HCT116 (cell line): ENCODE results near the gene POU2AF2. TPM values are rescaled to one million over a fixed set of nuclear protein-coding genes. Genes with fewer than 3 reads are reported as not detected.
"Not testable (repeated sequence)": the region's sequence is repeated elsewhere in the genome, so short reads cannot be mapped to it uniquely, and the experiment has no call there.

Experiments used
- ATAC-seq: fragments of 200-7000 bp; cut with Tn5 transposase; 2 replicates; pipeline ENCODE4 v1.9.1; 2020; ENCODE audit warnings: mild to moderate bottlenecking, moderate library complexity
- BruUV-seq: library from RNA; stranded (reverse); fragments of 400-500 nt; replicated peaks from 2 replicates; lab custom pipeline; 2021; lab: Mats Ljungman, UMichigan
- CTCF ChIA-PET: fragments of 300-600 bp; sonication (Branson Sonifier 250); formaldehyde crosslinking; loops from one replicate; lab custom pipeline; 2021; ENCODE audit warnings: antibody characterized with exemption; lab: Charles Lee
- POLR2A ChIA-PET: fragments of 300-600, 350-600 bp; sonication (Branson Sonifier 250); formaldehyde crosslinking; loops from one replicate; lab custom pipeline; 2021; ENCODE audit warnings: antibody characterized with exemption; lab: Charles Lee
- RAD21 ChIA-PET, 2 experiments: fragments of 300-600 bp; sonication (Branson Sonifier 250); formaldehyde crosslinking; loops; one replicate each; lab custom pipeline; 2023; ENCODE audit warnings: low total read pairs in 2 of 2; ENCODE audit not compliant: uncharacterized antibody in 2 of 2, unreplicated experiment in 2 of 2, low non-redundant PET in 1 of 2; lab: Charles Lee
- DNase-seq: peaks from one replicate; pipeline ENCODE4 v3.0.0-alpha.2; 2010; ENCODE audit warnings: low read depth, low spot score
- H2AFZ ChIP-seq: fragments of 200-600 bp; shearing (Covaris generic), sonication (generic); 2 replicates; pipeline ENCODE4 v1.6.1; 2017; ENCODE audit warnings: low read depth, mixed run types, mixed read lengths, antibody characterized with exemption, low read length; ENCODE audit not compliant: poor library complexity, severe bottlenecking
- H3K27ac ChIP-seq: 2 replicates; pipeline ENCODE4 v1.5.1; 2012; ENCODE audit warnings: low read depth, low read length
- H3K27me3 ChIP-seq: fragments of 200-600 bp; sonication (generic); 2 replicates; pipeline ENCODE4 v1.6.1; 2016; ENCODE audit warnings: mixed run types, low read length, mixed read lengths; ENCODE audit not compliant: insufficient read depth
- H3K36me3 ChIP-seq, 2 experiments: fragments of 200-500 bp in 1 of 2; fragments of 200-600 bp in 1 of 2; sonication (Bioruptor generic) in 1 of 2; sonication (generic) in 1 of 2; 2 replicates each; pipeline versions ENCODE4 v1.5.1 to v1.6.1; 2014 to 2016; ENCODE audit warnings: low read length in 2 of 2, inconsistent platforms in 1 of 2, mixed read lengths in 1 of 2, mixed run types in 1 of 2; ENCODE audit not compliant: insufficient read depth in 2 of 2, control insufficient read depth in 1 of 2
- H3K4me1 ChIP-seq, 2 experiments: fragments of 200-600 bp in 1 of 2; sonication (generic) in 1 of 2; 2 replicates each; pipeline versions ENCODE4 v1.5.1 to v1.6.1; 2012 to 2017; ENCODE audit warnings: low read length in 2 of 2, inconsistent platforms in 1 of 2, mild to moderate bottlenecking in 1 of 2, mixed read lengths in 1 of 2, mixed run types in 1 of 2, moderate library complexity in 1 of 2; ENCODE audit not compliant: insufficient read depth in 2 of 2, control insufficient read depth in 1 of 2
- H3K4me2 ChIP-seq: fragments of 200-600 bp; sonication (generic); 2 replicates; pipeline ENCODE4 v1.6.1; 2017; ENCODE audit warnings: mixed run types, low read length, mixed read lengths
- H3K4me3 ChIP-seq, 2 experiments: fragments of 200-600 bp in 1 of 2; sonication (generic) in 1 of 2; replicated peaks in 1 of 2; 2 replicates each; pipeline ENCODE4 v1.5.1; 2011 to 2016; ENCODE audit warnings: low read length in 2 of 2, control low read depth in 1 of 2, low read depth in 1 of 2, mild to moderate bottlenecking in 1 of 2, mixed read lengths in 1 of 2, mixed run types in 1 of 2
- H3K79me2 ChIP-seq: fragments of 200-600 bp; sonication (generic); 2 replicates; pipeline ENCODE4 v1.6.1; 2017; ENCODE audit warnings: mild to moderate bottlenecking, mixed run types, low read length, moderate library complexity, mixed read lengths; ENCODE audit not compliant: insufficient read depth
- H3K9ac ChIP-seq: fragments of 200-600 bp; sonication (generic); 2 replicates; pipeline ENCODE4 v1.6.1; 2016; ENCODE audit warnings: low read length, mixed read lengths
- H3K9me2 ChIP-seq: fragments of 200-600 bp; sonication (generic), shearing (Covaris generic); 2 replicates; pipeline ENCODE4 v1.6.1; 2017; ENCODE audit warnings: mixed run types, mild to moderate bottlenecking, moderate library complexity; ENCODE audit not compliant: insufficient read depth
- H3K9me3 ChIP-seq, 2 experiments: fragments of 200-500 bp in 1 of 2; fragments of 200-600 bp in 1 of 2; sonication (Bioruptor generic) in 1 of 2; sonication (generic) in 1 of 2; 2 replicates each; pipeline ENCODE4 v1.6.1; 2014 to 2017; ENCODE audit warnings: low read length in 2 of 2, mixed read lengths in 2 of 2, inconsistent platforms in 1 of 2, low read depth in 1 of 2, mild to moderate bottlenecking in 1 of 2, mixed run types in 1 of 2, moderate library complexity in 1 of 2; ENCODE audit not compliant: control insufficient read depth in 1 of 2, insufficient read depth in 1 of 2
- H4K20me1 ChIP-seq: fragments of 200-600 bp; sonication (generic), shearing (Covaris generic); 2 replicates; pipeline ENCODE4 v1.6.1; 2017; ENCODE audit warnings: mixed run types, mild to moderate bottlenecking, moderate library complexity; ENCODE audit not compliant: insufficient read depth
- ATF3 ChIP-seq: IDR thresholded peaks from 2 replicates; pipeline ENCODE4 v1.6.1; 2012
- CEBPB ChIP-seq: IDR thresholded peaks from 2 replicates; pipeline ENCODE4 v1.6.1; 2012; ENCODE audit warnings: low read depth
- CTCF ChIP-seq, 3 experiments: fragments of 200-600 bp in 1 of 3; sonication (generic) in 1 of 3; IDR thresholded peaks in 2 of 3; conservative IDR thresholded peaks in 1 of 3; 2 replicates each; pipeline ENCODE4 v1.5.1; 2012 to 2017; ENCODE audit warnings: low read depth in 2 of 3, low read length in 2 of 3, antibody characterized with exemption in 1 of 3, borderline replicate concordance in 1 of 3, control low read depth in 1 of 3, mild to moderate bottlenecking in 1 of 3, mixed read lengths in 1 of 3, mixed run types in 1 of 3, moderate library complexity in 1 of 3; ENCODE audit not compliant: insufficient read depth in 1 of 3
- EZH2 ChIP-seq: fragments of 200-600 bp; sonication (generic); IDR thresholded peaks from 2 replicates; pipeline ENCODE4 v1.6.1; 2017; ENCODE audit warnings: antibody characterized with exemption, mixed run types
- EZH2phosphoT487 ChIP-seq: fragments of 200-600 bp; IDR thresholded peaks from 2 replicates; pipeline ENCODE4 v1.6.1; 2018; ENCODE audit warnings: antibody characterized with exemption, borderline replicate concordance
- FOSL1 ChIP-seq: IDR thresholded peaks from 2 replicates; pipeline ENCODE4 v1.6.1; 2012; ENCODE audit warnings: low read depth
- JUND ChIP-seq: IDR thresholded peaks from 2 replicates; pipeline ENCODE4 v1.6.1; 2012
- MAX ChIP-seq: IDR thresholded peaks from 2 replicates; pipeline ENCODE4 v1.6.1; 2012
- POLR2A ChIP-seq: IDR thresholded peaks from 2 replicates; pipeline ENCODE4 v1.7.0; 2011; ENCODE audit warnings: borderline replicate concordance; ENCODE audit not compliant: insufficient read depth, insufficient read length; ENCODE audit errors: extremely low read depth
- POLR2AphosphoS5 ChIP-seq: IDR thresholded peaks from 2 replicates; pipeline ENCODE4 v1.6.1; 2011; ENCODE audit warnings: mild to moderate bottlenecking, low read depth, low read length, moderate library complexity
- RAD21 ChIP-seq: IDR thresholded peaks from 2 replicates; pipeline ENCODE4 v1.6.1; 2012; ENCODE audit warnings: low read depth, mild to moderate bottlenecking
- SP1 ChIP-seq: IDR thresholded peaks from 2 replicates; pipeline ENCODE4 v1.6.1; 2012; ENCODE audit warnings: low read depth
- SRF ChIP-seq: IDR thresholded peaks from 2 replicates; pipeline ENCODE4 v1.6.1; 2012; ENCODE audit warnings: low read depth
- ZBTB33 ChIP-seq: IDR thresholded peaks from 2 replicates; pipeline ENCODE4 v1.6.1; 2011; ENCODE audit warnings: mild to moderate bottlenecking, low read length, moderate library complexity; ENCODE audit not compliant: insufficient replicate concordance; ENCODE audit errors: extremely low read depth
- ZFX ChIP-seq: fragments of 450-650 bp; IDR thresholded peaks from 2 replicates; pipeline ENCODE4 v1.6.1; 2017
- ZNF274 ChIP-seq: fragments of 200-500 bp; sonication (Bioruptor generic); IDR thresholded peaks from 2 replicates; pipeline ENCODE4 v1.6.1; 2014; ENCODE audit warnings: mild to moderate bottlenecking, low read depth, low read length, inconsistent platforms
- intact Hi-C: fragments of 100-400 bp; cut with micrococcal nuclease; formaldehyde crosslinking; loops from 2 replicates; pipeline ENCODE4 v1.10.0; 2022
- total RNA-seq: library from RNA; stranded (reverse); gene quantifications from one replicate; pipeline ENCODE4 v1.2.1, GENCODE V29; 2021; ENCODE audit not compliant: unreplicated experiment

Gene POU2AF2
- total RNA-seq, 1 experiment from 2014 or later, result not detected

- intact Hi-C loops, H3K4me1 ChIP-seq, H3K27ac ChIP-seq, H3K79me2 ChIP-seq, H3K9me2 ChIP-seq, H3K4me3 ChIP-seq, H3K9ac ChIP-seq, H4K20me1 ChIP-seq, POLR2A ChIA-PET, H3K4me2 ChIP-seq, H2AFZ ChIP-seq, ATAC-seq, H3K27me3 ChIP-seq, BruUV-seq, RAD21 ChIA-PET, H3K9me3 ChIP-seq, CTCF ChIA-PET, H3K36me3 ChIP-seq, DNase-seq: not testable (repeated sequence)
Observed at GRCh38 chr11:111222821-111223455, 22.6 kb upstream of the POU2AF2 start.

- CTCF ChIA-PET, result no interaction called here
- POLR2A ChIA-PET, result no interaction called here
- TF ChIP-seq RAD21 (no peak), FOSL1 (no peak), POLR2A (no peak), EZH2phosphoT487 (no peak), SP1 (no peak), EZH2 (no peak), ATF3 (no peak), MAX (no peak), ZFX (no peak), JUND (no peak), SRF (no peak), ZBTB33 (no peak), ZNF274 (no peak), CTCF (IDR thresholded peaks at IDR 0.05 in 2 of 3, conservative IDR thresholded peaks at IDR 0.05 in 1 of 3; ENCODE audit: borderline replicate concordance in 1 of 3, insufficient read depth in 1 of 3, low read depth in 2 of 3, low read length in 2 of 3) (no peak), CEBPB (no peak), POLR2AphosphoS5 (no peak)
- TF ChIP-seq, all 23 proteins: peak for 0
- intact Hi-C loops, result no loop called here
- H3K36me3 ChIP-seq, result no peaks in the 10 kb centered on the region
- no peaks in the 10 kb centered on the region for H4K20me1 ChIP-seq
- RAD21 ChIA-PET, result no interaction called here
- DNase-seq (no peak), ATAC-seq (no peak)
- H3K4me2 ChIP-seq, result no peak overlapping the region
- no peak overlapping the region for H3K27ac ChIP-seq
- no TSS peak for BruUV-seq
- H3K79me2 ChIP-seq, result no peaks in the 10 kb centered on the region
- no peak overlapping the region for H3K9ac ChIP-seq
- H3K27me3 ChIP-seq, result peaks cover 5% of the 10 kb centered on the region; the same call in 1 of the 2 replicates
- no peaks in the 10 kb centered on the region for H3K9me2 ChIP-seq
- H3K4me3 ChIP-seq, result no peak overlapping the region
- H3K9me3 ChIP-seq, result no peaks in the 10 kb centered on the region
- peaks cover 0 to under 1% of the 10 kb centered on the region in 2 experiments; a peak in 1 of 4 replicates for H3K4me1 ChIP-seq
- H2AFZ ChIP-seq, result no peak overlapping the region
Observed at GRCh38 chr11:111225881-111226280, 19.6 kb upstream of the POU2AF2 start.
